H7 (cell line): ENCODE measurements around the gene CD55. TPM values are rescaled to one million over a fixed set of nuclear protein-coding genes. Genes with fewer than 3 reads are reported as not detected.

Source experiments
- DNase-seq: peaks from one replicate; pipeline ENCODE4 v3.0.0; 2012
- H3K27me3 ChIP-seq: 2 replicates; pipeline ENCODE4 v1.6.0; 2011; ENCODE audit warnings: mild to moderate bottlenecking, low read length; ENCODE audit not compliant: control insufficient read depth, insufficient read depth
- H3K36me3 ChIP-seq: replicated peaks from 2 replicates; pipeline ENCODE4 v1.5.1; 2011; ENCODE audit warnings: low read length; ENCODE audit not compliant: control insufficient read depth, insufficient read depth
- H3K4me3 ChIP-seq: 2 replicates; pipeline ENCODE4 v1.5.1; 2011; ENCODE audit warnings: low read depth, mild to moderate bottlenecking, control low read depth, low read length, moderate library complexity; ENCODE audit not compliant: insufficient read depth
- total RNA-seq: library from RNA; depleted of rRNA; stranded (reverse); fragments of >200 nt; shearing (Covaris generic); gene quantifications from 2 replicates; pipeline ENCODE4 v1.2.3, GENCODE V29; 2014; rRNA removed

Gene CD55
- 15.8 and 30.5 TPM in 2 replicates for total RNA-seq

- H3K36me3 ChIP-seq: peaks cover 2% of the 10 kb centered on the region
- H3K27me3 ChIP-seq: no peaks in the 10 kb centered on the region; the same call in 1 of the 2 replicates
- DNase-seq: peak; percentile 86
- peak within 1 kb of the TSS; percentile 88 for H3K4me3 ChIP-seq
These were observed at the start of gene CD55 for GRCh38 chr1:207321079-207321789. CD55 (plus strand) TSS chr1:207321678; CDS start chr1:207321766, 88 bp downstream.

- DNase-seq: no peak
- Histone ChIP-seq H3K27me3 (no peaks in the 10 kb centered on the region), H3K4me3 (no peak overlapping the region), H3K36me3 (no peaks in the 10 kb centered on the region)
These were observed 46.6 kb upstream of the CD55 start for GRCh38 chr1:207274882-207275281.

DNA sequence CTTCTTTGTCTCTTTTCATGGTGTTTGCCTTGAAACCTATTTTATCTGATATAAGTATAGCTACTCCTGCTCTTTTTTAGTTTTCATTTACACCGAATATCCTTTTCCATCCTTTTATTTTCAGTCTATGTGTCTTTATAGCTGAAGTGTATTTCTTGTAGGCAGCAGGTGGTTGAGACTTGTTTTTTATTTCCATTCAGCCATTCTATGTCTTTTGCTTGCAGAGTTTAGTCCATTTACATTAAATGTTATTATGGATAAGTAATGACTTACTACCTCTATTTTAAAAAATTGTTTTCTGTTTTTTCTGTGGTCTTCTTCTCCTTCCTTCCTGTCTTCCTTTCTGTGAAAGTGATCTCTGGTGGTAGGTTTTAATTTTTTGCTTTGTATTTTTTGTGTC is 45.0 kb upstream of the CD55 start:
- Histone ChIP-seq H3K36me3 (no peaks in the 10 kb centered on the region), H3K27me3 (no peaks in the 10 kb centered on the region), H3K4me3 (no peak overlapping the region)
- no peak for DNase-seq

DNA sequence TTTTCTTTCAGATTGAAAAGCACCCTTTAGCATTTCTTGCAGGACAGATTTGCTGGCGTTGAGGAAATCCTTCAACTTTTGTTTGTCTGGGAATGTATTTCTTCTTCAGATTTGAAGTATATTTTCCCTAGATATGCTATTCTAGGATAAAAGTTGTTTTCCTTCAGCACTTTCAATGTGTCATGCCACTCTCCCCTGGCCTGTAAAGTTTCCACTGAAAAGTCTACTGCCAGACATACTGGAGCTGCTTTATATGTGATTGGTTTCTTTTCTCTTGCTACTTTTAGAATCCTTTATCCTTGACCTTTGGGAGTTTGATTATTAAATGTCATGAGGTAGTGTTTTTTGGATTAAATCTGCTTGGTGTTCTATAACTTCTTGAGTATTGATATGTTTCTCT is 44.2 kb upstream of the CD55 start:
- H3K27me3 ChIP-seq: no peaks in the 10 kb centered on the region
- no peaks in the 10 kb centered on the region for H3K36me3 ChIP-seq
- H3K4me3 ChIP-seq: no peak overlapping the region
- no peak for DNase-seq

DNA sequence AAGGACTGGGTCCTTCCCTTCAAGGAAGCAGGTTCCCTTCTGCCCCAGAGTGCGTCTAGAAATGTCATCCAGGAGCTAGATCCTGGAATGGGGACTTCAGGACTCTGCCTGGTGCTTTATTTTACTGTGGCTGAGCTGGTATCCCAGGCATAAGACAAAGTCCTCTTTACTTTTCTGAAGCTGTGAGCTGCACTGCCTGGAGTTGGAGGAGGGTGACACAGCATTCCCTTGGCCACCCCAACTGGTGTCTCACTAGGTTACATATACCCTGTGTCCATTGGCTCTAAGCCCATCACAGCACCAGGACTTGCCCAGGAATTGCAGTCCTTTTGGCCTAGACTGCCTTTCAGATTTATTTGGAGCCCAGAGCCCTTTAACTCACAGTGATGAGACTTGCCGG is 41.8 kb upstream of the CD55 start:
- no peaks in the 10 kb centered on the region for H3K36me3 ChIP-seq
- H3K4me3 ChIP-seq: no peak overlapping the region
- DNase-seq: no peak

GRCh38 chr1:207280706-207281105 is 40.8 kb upstream of the CD55 start:
- no peaks in the 10 kb centered on the region for H3K36me3 ChIP-seq
- H3K27me3 ChIP-seq: no peaks in the 10 kb centered on the region
- H3K4me3 ChIP-seq: no peak overlapping the region
- no peak for DNase-seq

More for the DNA sequence above, 41.8 kb upstream of the CD55 start:
- no peaks in the 10 kb centered on the region for H3K27me3 ChIP-seq

GRCh38 chr1:207282058-207282457 is 39.4 kb upstream of the CD55 start:
- no peak overlapping the region for H3K4me3 ChIP-seq
- H3K36me3 ChIP-seq: no peaks in the 10 kb centered on the region
- DNase-seq: no peak
- H3K27me3 ChIP-seq: no peaks in the 10 kb centered on the region

GRCh38 chr1:207282496-207283380 is 38.7 kb upstream of the CD55 start:
- no peak for DNase-seq
- H3K4me3 ChIP-seq: no peak overlapping the region
- H3K36me3 ChIP-seq: no peaks in the 10 kb centered on the region
- no peaks in the 10 kb centered on the region for H3K27me3 ChIP-seq

GRCh38 chr1:207283421-207283820 is 38.1 kb upstream of the CD55 start:
- DNase-seq: no peak
- no peak overlapping the region for H3K4me3 ChIP-seq
- no peaks in the 10 kb centered on the region for H3K27me3 ChIP-seq
- H3K36me3 ChIP-seq: no peaks in the 10 kb centered on the region

GRCh38 chr1:207284209-207284897 is 37.1 kb upstream of the CD55 start:
- Histone ChIP-seq H3K27me3 (no peaks in the 10 kb centered on the region), H3K4me3 (no peak overlapping the region), H3K36me3 (no peaks in the 10 kb centered on the region)
- DNase-seq: no peak

DNA sequence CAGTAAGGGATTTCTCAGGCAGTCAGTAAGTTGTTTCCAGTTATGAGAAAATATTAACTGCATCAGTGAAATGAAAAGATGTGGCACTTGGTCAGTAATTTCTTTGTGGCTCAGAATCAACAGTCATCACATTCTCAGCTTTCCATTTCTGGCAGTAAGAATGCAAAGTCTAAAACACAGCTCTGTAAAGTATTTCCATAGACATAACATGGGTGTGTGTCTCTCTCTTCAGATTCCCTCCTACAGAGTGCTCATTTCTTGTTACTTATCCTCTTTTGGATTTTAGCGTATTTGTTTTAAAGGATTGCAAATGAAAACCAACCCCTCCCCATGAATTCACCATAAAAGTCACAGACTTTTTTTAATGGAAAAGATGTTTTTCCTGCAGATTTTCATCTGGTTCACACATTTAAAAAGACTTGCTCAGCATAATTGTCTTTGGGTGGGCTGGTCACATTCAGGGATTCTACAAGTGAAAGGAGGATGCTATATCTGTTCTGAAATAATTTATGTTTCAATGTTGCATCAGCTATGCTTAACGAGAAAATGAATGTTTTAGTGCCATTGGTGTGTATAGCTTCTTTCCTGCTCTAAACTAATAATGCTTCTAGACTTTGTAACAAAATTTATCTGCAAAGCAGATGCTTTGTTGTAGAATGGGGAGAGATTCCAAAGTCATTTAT is 34.6 kb upstream of the CD55 start:
- no peak overlapping the region for H3K4me3 ChIP-seq
- no peak for DNase-seq

GRCh38 chr1:207288315-207288714 is 33.2 kb upstream of the CD55 start:
- Histone ChIP-seq H3K36me3 (no peaks in the 10 kb centered on the region), H3K27me3 (no peaks in the 10 kb centered on the region), H3K4me3 (no peak overlapping the region)
- no peak for DNase-seq

More for the DNA sequence above, 34.6 kb upstream of the CD55 start:
- H3K27me3 ChIP-seq: no peaks in the 10 kb centered on the region
- H3K36me3 ChIP-seq: no peaks in the 10 kb centered on the region

DNA sequence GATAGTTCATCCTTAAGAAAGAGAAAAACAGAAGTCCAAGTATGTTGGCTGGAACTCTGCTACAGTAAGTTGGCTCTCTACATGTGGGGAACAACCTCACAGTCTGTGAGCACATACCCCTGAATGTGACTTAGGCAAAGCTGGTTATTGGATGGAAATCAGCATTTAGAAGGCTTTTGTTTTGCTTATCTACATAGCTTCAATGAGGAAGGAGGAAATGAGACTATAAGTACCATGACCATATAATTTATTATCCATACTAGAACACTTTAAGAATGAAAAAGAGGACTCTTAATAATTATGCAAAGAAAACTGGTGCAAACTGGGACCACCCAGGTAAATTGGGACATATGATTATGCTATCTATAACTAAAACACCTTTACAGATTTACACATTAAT is 31.7 kb upstream of the CD55 start:
- H3K27me3 ChIP-seq: no peaks in the 10 kb centered on the region
- no peaks in the 10 kb centered on the region for H3K36me3 ChIP-seq
- no peak overlapping the region for H3K4me3 ChIP-seq
- no peak for DNase-seq

DNA sequence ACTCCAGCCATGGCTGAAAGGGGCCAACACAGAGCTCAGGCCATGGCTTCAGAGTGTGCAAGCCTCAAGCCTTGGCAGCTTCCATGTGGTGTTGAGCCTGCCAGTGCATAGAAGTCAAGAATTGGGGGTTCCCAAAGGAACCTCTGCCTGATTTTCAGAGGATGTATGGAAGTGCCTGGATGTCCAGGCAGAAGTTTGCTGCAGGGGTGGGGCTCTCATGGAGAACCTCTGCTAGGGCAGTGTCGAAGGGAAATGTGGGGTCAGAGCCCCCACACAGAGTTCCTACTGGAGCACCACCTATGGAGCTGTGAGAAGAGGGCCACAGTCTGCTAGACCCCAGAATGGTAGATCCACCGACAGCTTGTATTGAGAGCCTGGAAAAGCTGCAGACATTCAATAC is 29.8 kb upstream of the CD55 start:
- DNase-seq: no peak
- Histone ChIP-seq H3K36me3 (no peaks in the 10 kb centered on the region), H3K4me3 (no peak overlapping the region), H3K27me3 (no peaks in the 10 kb centered on the region)
